Measurements from ENCODE around the gene PSMA6. TPM values are rescaled to one million over a fixed set of nuclear protein-coding genes. Genes with fewer than 3 reads are reported as not detected.
A peak's percentile ranks its signal among the peaks of the same experiment; 100 is the strongest.

PSMA6 gene
- total and polyA plus RNA-seq, 2 of the 13 experiments (the other 11 are each of a cell fraction or from before 2014, with no cell fraction given): 525 to 1,109 TPM

DNA sequence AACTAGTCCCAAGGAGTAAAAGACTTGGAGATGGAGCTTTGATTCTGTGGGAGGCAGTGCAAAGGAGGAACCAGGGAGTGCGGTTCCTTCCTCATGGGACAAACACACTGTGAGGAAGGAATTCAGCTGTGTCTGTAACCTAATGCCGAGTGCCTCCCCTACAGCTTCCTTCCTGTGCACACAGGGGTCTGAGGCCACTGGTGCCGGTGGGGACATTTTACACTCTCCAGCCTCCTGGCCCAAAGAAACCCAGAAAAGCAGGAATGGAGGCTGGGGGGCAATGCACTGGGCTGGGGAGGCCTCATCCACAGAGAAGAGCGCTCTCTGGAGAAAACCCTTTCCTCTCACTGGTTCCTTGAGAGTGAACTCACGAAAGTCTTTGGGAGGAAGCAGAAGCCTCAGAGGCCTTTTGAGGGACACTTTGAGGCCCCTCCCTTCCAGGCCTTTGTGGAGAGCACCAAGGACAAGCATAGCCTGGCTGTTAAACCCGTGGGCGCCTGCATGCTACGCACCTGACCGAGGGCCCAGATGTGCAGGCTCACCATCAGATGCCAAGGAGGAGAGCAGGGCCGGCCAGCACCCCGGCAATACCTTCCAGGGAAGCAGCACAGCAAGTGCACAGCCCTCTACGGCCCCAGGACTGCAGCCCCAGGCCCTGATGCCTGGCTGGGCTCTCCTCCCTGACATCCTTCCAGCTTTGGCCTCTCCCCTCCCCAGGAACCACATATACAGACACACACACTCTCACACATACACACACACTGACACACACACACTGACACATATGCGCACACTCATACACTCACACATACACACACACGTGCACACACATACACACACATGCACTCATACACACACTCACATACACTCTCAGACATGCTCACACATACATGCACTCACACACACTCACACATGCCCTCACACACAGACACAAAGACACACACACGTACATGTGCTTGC, 60.4 kb downstream of the PSMA6 start (continued):
- TF ChIP-seq ZNF768 (CRISPR knock-in tag; IDR thresholded peaks at IDR 0.05) (peak; percentile 54; the same call in 1 of the 2 replicates), SMAD3 (CRISPR knock-in tag; IDR thresholded peaks at IDR 0.05) (no peak), MZF1 (CRISPR knock-in tag; IDR thresholded peaks at IDR 0.05; ENCODE audit: borderline replicate concordance) (0 out of 2 replicates have a peak, but pooled peaks have one; percentile 84), ZNF234 (CRISPR knock-in tag; conservative IDR thresholded peaks at IDR 0.05) (no peak), ZNF891 (CRISPR knock-in tag; IDR thresholded peaks at IDR 0.05) (peak; percentile 64; the same call in 1 of the 2 replicates), SPEN (CRISPR knock-in tag; IDR thresholded peaks at IDR 0.05; ENCODE audit: low read depth) (0 out of 2 replicates have a peak, but pooled peaks have one; percentile 44), RCOR2 (CRISPR knock-in tag; IDR thresholded peaks at IDR 0.05) (no peak), BRD4 (CRISPR knock-in tag; IDR thresholded peaks at IDR 0.05) (no peak; the same call in 1 of the 2 replicates), ZNF20 (CRISPR knock-in tag; IDR thresholded peaks at IDR 0.05) (no peak), ZNF44 (CRISPR knock-in tag; IDR thresholded peaks at IDR 0.05) (no peak), JUND (CRISPR knock-in tag; IDR thresholded peaks at IDR 0.05) (0 out of 2 replicates have a peak, but pooled peaks have one; percentile 24), PAWR (CRISPR knock-in tag; IDR thresholded peaks at IDR 0.05; ENCODE audit: borderline replicate concordance) (no peak), MEIS1 (CRISPR knock-in tag; IDR thresholded peaks at IDR 0.05; ENCODE audit: borderline replicate concordance) (no peak), ZNF569 (CRISPR knock-in tag; IDR thresholded peaks at IDR 0.05; ENCODE audit: borderline replicate concordance) (no peak), MXI1 (IDR thresholded peaks at IDR 0.05; ENCODE audit: borderline replicate concordance, low read depth, low read length) (no peak), GPBP1L1 (CRISPR knock-in tag; IDR thresholded peaks at IDR 0.05) (no peak), ZNF430 (CRISPR knock-in tag; IDR thresholded peaks at IDR 0.05) (no peak), TRAFD1 (CRISPR knock-in tag; IDR thresholded peaks at IDR 0.05; ENCODE audit: borderline replicate concordance) (peak; percentile 79; the same call in 1 of the 2 replicates), KLF6 (CRISPR knock-in tag; IDR thresholded peaks at IDR 0.05) (no peak), ERF (CRISPR knock-in tag; IDR thresholded peaks at IDR 0.05) (no peak), ZNF432 (CRISPR knock-in tag; IDR thresholded peaks at IDR 0.05; ENCODE audit: borderline replicate concordance) (no peak)
- TF ChIP-seq, protein P1, sequence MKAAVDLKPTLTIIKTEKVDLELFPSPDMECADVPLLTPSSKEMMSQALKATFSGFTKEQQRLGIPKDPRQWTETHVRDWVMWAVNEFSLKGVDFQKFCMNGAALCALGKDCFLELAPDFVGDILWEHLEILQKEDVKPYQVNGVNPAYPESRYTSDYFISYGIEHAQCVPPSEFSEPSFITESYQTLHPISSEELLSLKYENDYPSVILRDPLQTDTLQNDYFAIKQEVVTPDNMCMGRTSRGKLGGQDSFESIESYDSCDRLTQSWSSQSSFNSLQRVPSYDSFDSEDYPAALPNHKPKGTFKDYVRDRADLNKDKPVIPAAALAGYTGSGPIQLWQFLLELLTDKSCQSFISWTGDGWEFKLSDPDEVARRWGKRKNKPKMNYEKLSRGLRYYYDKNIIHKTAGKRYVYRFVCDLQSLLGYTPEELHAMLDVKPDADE (CRISPR knock-in tag; IDR thresholded peaks at IDR 0.05): no peak
- TF ChIP-seq, protein P2, sequence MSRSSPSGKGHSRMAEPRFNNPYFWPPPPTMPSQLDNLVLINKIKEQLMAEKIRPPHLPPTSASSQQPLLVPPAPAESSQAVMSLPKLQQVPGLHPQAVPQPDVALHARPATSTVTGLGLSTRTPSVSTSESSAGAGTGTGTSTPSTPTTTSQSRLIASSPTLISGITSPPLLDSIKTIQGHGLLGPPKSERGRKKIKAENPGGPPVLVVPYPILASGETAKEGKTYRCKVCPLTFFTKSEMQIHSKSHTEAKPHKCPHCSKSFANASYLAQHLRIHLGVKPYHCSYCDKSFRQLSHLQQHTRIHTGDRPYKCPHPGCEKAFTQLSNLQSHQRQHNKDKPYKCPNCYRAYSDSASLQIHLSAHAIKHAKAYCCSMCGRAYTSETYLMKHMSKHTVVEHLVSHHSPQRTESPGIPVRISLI (CRISPR knock-in tag; IDR thresholded peaks at IDR 0.05; ENCODE audit: borderline replicate concordance): no peak
- TF ChIP-seq, protein P3, sequence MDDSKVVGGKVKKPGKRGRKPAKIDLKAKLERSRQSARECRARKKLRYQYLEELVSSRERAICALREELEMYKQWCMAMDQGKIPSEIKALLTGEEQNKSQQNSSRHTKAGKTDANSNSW (CRISPR knock-in tag; IDR thresholded peaks at IDR 0.05; ENCODE audit: borderline replicate concordance): no peak
